GM19238 (cell line): ENCODE results near the gene BCAM.
"Not testable (repeated sequence)": the region's sequence is repeated elsewhere in the genome, so short reads cannot be mapped to it uniquely, and the experiment has no call there.

Experiments used
- DNase-seq: peaks from one replicate; pipeline ENCODE4 v3.0.0; 2011; ENCODE audit warnings: low spot score; ENCODE audit not compliant: insufficient read length

Gene BCAM

GRCh38 chr19:44808463-44809371, at the start of gene BCAM:
Gene BCAM (plus strand): TSS chr19:44809103. CDS start chr19:44809125, 22 bp downstream.
- no peak for DNase-seq

GRCh38 chr19:44762038-44762437, 46.9 kb upstream of the BCAM start:
- no peak for DNase-seq

DNA sequence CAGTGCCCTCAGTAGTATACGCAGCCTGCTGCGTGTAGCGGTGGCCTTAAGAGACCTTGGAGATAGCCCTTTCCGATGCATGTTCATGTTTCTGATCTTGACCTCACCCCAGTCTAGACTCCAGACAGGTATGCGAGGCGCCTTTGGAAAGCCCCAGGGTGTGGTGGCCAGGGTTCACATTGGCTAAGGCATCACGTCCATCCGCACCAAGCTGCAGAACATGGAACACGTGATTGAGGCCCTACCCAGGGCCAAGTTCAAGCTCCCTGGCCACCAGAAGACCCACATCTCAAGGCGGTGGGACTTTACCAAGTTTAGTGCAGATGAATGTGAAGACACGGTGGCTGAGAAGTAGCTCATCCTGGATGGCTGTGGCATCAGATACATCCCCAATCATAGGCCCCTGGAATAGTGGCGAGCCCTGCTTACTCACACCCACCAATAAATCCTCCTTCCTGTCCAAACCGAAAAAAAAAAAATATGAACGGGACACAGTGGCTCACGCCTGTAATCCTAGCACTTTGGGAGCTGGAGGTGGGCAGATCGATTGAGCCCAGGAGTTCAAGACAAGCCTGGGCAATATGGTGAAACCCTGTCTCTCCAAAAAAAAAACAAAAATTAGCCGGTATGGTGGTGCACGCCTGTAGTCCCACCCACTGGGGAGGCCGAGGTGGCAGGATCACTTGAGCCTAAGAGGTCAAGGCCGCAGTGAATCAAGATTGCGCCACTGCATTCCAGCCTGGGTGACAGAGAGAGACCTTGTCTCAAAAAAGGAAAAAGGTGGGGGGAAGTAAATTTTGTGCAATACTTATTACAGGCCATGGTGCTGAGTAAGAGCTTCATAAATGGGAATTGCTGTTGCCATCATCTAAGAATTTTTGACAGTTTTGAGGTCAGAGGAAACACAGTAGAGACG, 43.6 kb upstream of the BCAM start:
- no peak for DNase-seq

- no peak for DNase-seq
Observed at GRCh38 chr19:44765949-44766335, 43.0 kb upstream of the BCAM start.

DNA sequence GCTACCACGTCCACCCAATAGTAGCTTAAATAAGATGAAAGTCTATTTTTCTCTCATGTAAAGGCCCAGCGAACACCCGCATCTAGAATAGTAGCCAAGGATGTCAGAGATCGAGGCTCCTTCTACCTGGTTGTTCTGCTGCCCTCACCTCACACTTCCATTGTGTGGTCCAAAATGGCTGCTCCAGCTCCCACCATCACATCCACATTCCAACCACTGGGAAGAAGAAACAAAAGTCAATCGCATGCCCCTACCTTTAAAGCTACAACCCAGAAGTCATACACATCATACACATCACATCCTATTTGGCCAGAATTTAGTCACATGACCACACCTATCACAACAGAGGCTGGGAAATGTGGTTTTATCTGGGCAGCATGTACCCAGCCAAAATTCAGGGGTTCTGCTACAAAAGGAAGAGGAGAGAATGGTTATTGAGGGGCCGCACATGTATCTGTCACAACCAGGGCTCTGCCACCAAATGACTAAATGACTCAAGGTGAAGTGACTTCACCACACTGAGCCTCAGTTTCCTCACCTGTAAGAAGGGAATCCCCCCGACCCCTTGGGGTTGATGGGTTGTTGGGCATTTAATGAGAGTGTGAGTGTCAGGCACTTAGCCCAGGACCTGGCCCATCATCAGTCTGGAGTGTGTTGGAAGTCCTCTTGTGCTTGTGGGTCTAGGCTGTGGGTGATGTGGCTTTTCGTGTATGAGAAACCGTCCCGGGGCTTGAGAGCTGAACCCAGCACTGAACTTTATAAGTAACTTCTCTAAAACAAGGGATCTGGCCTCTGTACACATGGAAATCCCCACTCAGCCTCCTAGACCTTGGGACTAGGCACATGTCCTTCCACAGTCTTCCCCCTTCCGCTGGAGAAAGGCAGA, 41.4 kb upstream of the BCAM start:
- DNase-seq = no peak

- DNase-seq = peak; percentile 97
Observed at GRCh38 chr19:44770550-44771257, 38.2 kb upstream of the BCAM start.

- not testable (repeated sequence) for DNase-seq
Observed at GRCh38 chr19:44772144-44772543, 36.8 kb upstream of the BCAM start.

- DNase-seq = no peak
Observed at GRCh38 chr19:44772959-44773358, 35.9 kb upstream of the BCAM start.

DNA sequence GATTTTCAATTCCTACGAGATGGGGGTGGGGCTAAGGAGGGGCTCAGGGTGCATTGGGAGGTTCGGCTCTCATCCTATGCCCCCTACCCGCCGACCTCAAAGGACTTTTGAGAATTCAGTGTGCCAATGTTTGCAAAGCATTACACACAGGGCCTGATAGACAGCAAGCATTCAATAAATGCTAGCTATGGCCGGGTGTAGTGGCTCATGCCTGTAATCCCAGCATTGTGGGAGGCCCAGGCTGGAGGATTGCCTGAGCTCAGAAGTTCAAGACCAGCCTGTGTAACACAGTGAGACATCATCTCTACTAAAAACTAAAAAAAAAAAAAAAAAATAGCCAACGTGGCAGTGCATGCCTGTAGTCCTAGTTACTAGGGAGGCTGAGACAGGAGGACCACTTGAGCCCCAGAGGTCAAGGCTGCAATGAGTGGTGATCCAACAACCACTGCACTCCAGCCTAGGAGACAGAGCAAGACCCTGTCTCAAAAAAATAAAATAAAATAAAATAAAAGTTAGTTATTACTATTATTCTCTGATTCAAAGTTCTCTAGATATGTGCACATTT, 33.1 kb upstream of the BCAM start:
- DNase-seq = no peak

- DNase-seq = no peak
Observed at GRCh38 chr19:44776402-44777096, 32.4 kb upstream of the BCAM start.

GRCh38 chr19:44777715-44778347, 31.1 kb upstream of the BCAM start, which contains the start of gene CBLC:
Gene CBLC (plus strand): TSS chr19:44777890. CDS start chr19:44777932, 42 bp downstream.
- no peak for DNase-seq

- no peak for DNase-seq
Observed at GRCh38 chr19:44779150-44779549, 29.8 kb upstream of the BCAM start.

- not testable (repeated sequence) for DNase-seq
Observed at GRCh38 chr19:44781694-44782093, 27.2 kb upstream of the BCAM start.

DNA sequence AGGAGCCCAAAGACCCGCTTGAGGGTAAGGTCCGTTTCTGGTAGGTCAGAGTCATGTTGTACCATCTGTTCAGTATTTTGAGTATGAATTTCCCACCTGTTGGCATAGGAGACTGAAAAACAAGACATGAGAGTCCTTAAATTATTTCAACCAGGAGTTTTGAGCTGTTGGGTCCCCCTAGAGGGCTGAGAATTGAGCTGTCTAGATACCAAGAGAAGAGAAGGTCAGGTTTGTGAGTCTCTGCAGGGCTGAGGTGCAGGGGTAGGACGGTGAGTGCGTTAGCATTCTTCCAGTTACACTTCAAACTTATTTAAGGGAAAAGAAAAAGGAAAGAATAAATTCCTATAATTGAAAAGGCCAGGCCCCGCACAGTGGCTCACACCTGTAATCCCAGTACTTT, 26.2 kb upstream of the BCAM start:
- DNase-seq = no peak

GRCh38 chr19:44783545-44783944, 25.4 kb upstream of the BCAM start:
- no peak for DNase-seq

- no peak for DNase-seq
Observed at GRCh38 chr19:44785271-44785670, 23.6 kb upstream of the BCAM start.

GRCh38 chr19:44785993-44786392, 22.9 kb upstream of the BCAM start:
- no peak for DNase-seq

- DNase-seq = no peak
Observed at GRCh38 chr19:44788971-44789370, 19.9 kb upstream of the BCAM start.

DNA sequence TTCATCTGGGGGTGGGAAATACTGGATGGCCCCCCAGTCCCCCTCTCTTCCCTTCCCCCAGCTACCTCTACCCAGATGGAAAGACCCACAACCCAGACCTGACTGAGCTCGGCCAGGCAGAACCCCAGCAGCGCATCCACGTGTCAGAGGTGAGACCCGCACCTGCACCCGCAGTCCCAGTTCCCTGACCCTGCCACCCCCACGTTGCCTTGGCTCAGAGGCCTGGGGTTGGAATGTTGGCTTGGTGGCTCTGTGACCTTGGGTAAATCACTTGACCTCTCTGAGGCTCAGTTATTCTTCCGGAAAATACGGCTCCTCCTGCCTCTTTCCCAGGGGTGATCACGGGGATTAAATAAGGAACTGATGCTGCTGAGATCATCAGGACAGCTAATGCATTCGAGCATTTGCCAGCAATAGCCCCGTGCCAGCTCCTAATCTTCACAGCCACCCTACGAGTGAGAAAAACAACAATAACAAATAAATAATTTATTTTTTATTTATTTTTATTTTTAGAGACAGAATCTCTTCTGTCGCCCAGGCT, 18.9 kb upstream of the BCAM start:
- DNase-seq = no peak
